Activated T-helper 17 cell treated with anti-CD3 and anti-CD28 coated beads, Interleukin-2, amount 50 U/mL, for 72 hours (primary cell): Measurements from ENCODE around the gene HOXB4. TPM values are rescaled to one million over a fixed set of nuclear protein-coding genes. Genes with fewer than 3 reads are reported as not detected.

Experiments
- ATAC-seq: fragments of 150-1000 bp; cut with Tn5 transposase; replicated peaks from 2 replicates; pipeline ENCODE4 v1.10.0; 2021; ENCODE audit warnings: mild to moderate bottlenecking, moderate library complexity
- H3K27ac Mint-ChIP-seq: one replicate; pipeline ENCODE4 v1.8.0; 2022; ENCODE audit warnings: mixed read lengths
- H3K27me3 Mint-ChIP-seq: one replicate; pipeline ENCODE4 v1.8.0; 2022; ENCODE audit warnings: mixed read lengths
- H3K36me3 Mint-ChIP-seq: one replicate; pipeline ENCODE4 v1.8.0; 2022; ENCODE audit warnings: low read depth, mild to moderate bottlenecking, mixed read lengths
- H3K4me1 Mint-ChIP-seq: one replicate; pipeline ENCODE4 v1.8.0; 2022; ENCODE audit warnings: mixed read lengths
- H3K4me3 Mint-ChIP-seq: one replicate; pipeline ENCODE4 v1.8.0; 2022; ENCODE audit warnings: mild to moderate bottlenecking, mixed read lengths
- H3K9me3 Mint-ChIP-seq: one replicate; pipeline ENCODE4 v1.8.0; 2022; ENCODE audit warnings: mixed read lengths
- total RNA-seq, 2 donors: library from RNA; stranded (reverse); gene quantifications; one replicate each; pipeline ENCODE4 v1.2.3, GENCODE V29; 2022

HOXB4 gene
- 1 to 10 TPM; 2.6 to 2.8 TPM for total RNA-seq

DNA sequence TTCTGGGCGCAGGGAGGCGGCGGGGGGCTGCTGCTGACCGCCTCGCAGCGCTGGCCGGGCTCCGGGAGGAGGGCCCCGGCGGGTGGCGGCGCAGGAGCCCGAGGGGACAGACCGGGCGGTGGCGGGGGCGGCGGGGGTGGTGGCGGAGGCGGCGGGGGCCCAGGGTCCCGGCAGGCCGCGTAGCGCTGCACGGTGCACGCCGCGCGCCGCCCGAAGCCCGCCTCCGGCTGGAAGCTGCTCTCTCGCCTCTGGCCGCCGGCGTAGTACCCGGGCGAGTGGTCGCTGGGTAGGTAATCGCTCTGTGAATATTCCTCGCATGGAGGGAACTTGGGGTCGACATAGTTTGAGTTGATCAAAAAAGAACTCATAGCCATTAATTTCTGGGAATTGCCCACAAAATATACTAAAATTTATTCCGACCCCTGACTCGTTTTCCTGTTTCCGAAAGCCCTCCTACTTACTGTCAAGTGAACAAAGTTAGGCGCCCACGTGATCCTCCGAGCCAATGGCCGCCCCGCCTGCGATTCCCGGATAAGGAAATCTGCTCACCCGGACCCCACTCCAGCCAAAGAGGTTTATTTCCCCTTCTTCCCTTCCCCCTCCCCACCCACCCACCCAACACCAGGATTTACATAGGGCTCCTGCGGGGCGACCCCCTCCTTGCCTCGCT, at the start of gene HOXB4:
Gene HOXB4 (minus strand): TSS at position 405 of the 670 bp plus-strand sequence. CDS start 31 bp downstream, at position 374.
- Mint-ChIP-seq H3K27me3 (peaks cover 31% of the 10 kb centered on the region), H3K4me1 (peaks cover 9% of the 10 kb centered on the region), H3K4me3 (peak within 1 kb of the TSS; percentile 91), H3K27ac (peak within 1 kb of the TSS; percentile 84), H3K36me3 (no peaks in the 10 kb centered on the region), H3K9me3 (no peaks in the 10 kb centered on the region)
- ATAC-seq = peak; percentile 88

DNA sequence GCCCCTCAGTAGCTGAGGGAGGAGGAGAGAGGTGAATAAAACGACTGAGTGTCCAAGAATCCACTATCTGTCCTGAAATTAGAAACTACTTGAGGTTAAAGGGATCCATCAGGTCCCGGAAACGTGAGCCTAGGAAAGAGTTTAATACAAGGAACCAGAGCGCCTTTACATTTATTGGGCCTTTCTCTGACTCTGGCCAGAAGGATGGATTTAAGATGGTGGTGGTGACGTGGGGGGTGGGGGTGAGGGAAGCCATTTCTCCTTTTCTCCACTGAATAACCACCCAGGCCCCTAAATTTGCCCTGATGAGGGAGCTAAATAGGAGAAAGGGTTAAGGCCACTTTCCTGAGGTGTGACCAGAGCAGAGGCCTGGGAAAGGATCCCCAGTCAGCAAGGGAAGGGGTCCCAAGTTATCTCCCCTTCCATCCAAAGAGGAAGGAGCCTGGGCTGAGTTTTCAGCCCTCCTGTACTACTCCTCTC, 49.0 kb upstream of the HOXB4 start:
- Mint-ChIP-seq H3K27ac (peak overlapping the region; percentile 28), H3K27me3 (peaks cover 78% of the 10 kb centered on the region), H3K9me3 (no peaks in the 10 kb centered on the region), H3K36me3 (no peaks in the 10 kb centered on the region), H3K4me1 (peaks cover 9% of the 10 kb centered on the region), H3K4me3 (peak overlapping the region; percentile 79)
- ATAC-seq = no peak

DNA sequence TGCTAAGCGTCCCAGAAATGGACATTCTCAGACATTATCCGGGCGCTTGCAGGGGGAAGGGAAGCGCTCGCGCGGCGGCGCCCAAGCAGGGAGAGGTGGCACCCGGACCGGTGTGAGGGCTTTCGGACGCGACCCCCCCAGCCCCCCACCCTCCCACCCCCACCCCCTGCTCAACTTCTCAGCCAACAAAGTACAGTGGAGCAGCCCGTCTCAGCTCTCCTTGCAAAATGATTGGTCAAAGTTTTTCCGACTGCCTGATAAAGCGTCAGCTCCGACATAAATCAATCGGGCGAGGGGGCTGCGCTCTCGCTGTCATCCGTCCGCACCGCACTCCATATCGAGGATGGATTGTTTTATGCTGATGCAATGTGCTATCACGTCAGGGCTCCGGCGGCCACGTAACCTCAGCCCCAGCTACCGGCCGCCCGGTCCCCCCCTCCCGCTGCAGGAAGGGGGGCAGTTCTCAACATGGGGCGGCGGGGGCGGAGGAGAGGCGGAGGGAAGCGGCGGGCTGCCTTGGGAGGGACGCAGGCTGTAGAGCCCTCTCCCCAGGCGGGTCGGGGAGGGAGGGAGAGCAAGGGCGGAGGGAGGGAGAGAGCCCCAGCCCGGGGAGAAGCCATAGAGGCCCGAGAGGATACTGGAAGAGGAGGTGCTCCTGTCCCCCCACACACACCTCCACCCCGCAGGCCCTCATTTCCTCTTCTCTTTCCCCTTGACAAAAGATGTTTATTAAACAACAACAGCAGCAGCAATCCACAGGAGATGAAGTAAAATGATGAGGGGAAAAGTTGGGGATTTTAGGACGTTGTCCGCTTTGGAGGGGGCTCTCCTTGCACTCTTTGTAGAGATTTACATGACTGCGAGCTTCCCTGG, 48.3 kb upstream of the HOXB4 start, which contains the start of gene HOXB9:
Gene HOXB9 (minus strand): TSS at position 114 of the 873 bp plus-strand sequence. CDS start 89 bp downstream, at position 25.
- Mint-ChIP-seq H3K4me3 (peak within 1 kb of the TSS; percentile 79), H3K9me3 (no peaks in the 10 kb centered on the region), H3K27ac (peak within 1 kb of the TSS; percentile 28), H3K27me3 (peaks cover 80% of the 10 kb centered on the region), H3K36me3 (no peaks in the 10 kb centered on the region), H3K4me1 (peaks cover 9% of the 10 kb centered on the region)
- ATAC-seq = peak; percentile 66

DNA sequence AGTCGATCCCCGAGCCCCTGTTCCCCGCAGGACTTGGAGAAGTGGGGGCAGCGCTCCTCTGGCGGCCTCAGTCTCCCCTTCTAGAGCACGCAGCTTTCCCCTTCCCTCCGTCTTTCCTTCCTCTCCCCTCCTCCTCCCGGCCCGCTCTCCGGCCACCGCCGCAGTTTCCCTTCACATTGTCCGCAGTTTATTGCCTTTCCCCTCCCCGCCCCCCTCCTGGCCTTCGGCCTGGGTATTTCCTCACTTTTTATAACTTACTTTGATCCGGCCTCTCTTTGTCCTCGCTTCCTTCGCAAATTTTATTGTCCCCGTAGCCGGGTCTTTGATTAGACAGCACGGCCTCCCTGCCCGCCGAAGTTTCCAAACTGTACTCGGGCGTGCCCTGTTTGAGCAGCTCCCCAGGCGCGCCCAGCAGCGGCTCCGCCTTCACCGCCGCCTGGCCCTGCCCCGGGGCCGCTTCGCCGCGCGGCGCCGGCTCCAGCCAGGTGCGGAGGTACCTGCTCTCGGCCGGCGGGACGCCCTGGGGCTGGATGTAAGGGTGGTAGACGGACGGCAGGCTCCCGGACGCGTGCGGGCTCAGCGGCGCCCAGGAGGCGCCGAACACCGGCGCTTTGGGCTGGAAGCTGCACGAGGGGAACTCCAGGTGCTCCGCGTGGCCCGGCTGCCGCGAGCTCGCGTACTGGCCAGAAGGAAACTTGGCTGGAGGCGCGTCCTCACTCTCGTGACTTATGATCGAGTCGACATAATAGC, 47.5 kb upstream of the HOXB4 start:
- H3K4me1 Mint-ChIP-seq = peaks cover 9% of the 10 kb centered on the region
- peaks cover 81% of the 10 kb centered on the region for H3K27me3 Mint-ChIP-seq
- H3K4me3 Mint-ChIP-seq = peak overlapping the region; percentile 79
- no peaks in the 10 kb centered on the region for H3K36me3 Mint-ChIP-seq
- peak; percentile 78 for ATAC-seq
- no peaks in the 10 kb centered on the region for H3K9me3 Mint-ChIP-seq
- no peak overlapping the region for H3K27ac Mint-ChIP-seq

DNA sequence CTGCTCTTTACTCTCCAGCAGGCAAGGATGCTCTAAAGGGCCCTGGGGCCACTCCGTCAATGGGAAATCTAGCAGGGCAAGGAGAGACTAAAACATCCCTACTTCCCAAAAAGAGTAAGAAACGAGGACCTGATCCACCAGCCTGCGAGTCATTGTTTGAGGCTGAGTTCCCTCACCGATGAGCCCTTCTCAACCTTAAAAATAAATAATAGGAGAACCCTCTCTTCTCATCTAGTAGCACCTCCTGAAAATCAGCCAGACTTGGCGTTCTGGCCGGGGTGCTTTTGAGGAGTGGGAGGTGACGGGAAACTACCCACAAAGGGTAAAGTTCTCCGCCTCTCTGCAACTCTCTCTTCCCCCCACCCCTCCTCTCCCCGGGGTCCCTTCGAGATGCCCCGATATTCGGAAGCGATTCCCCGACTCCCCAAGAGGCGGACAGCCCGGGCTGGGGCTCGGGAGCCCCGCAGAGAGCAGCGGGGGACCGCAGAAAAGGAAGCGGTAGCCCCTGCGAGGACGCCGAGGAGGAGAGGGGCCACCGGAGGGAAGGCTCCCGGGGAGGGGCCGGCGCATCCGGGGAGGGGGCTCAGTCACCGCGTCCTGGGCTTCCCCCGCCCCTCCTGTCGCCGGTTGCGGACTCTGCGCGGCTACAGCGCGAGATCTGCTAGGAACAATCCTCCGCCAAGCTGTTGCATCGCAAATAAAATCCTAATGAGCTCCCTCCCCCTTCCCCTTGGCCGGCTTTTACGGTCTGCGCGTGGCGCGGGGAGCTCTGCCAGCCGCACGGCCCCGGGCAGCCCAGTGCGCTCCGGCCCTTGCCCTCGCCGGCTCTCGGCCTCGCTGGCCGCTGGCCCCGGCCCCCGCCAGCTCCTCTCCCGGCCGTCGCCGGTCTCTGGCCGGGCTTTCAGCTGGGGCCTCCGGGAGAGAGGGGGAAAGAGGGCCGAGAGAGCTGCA, 46.7 kb upstream of the HOXB4 start:
- no peak overlapping the region for H3K27ac Mint-ChIP-seq
- H3K27me3 Mint-ChIP-seq = peaks cover 76% of the 10 kb centered on the region
- no peaks in the 10 kb centered on the region for H3K9me3 Mint-ChIP-seq
- peak overlapping the region; percentile 79 for H3K4me3 Mint-ChIP-seq
- peaks cover 9% of the 10 kb centered on the region for H3K4me1 Mint-ChIP-seq
- ATAC-seq = peak; percentile 11
- no peaks in the 10 kb centered on the region for H3K36me3 Mint-ChIP-seq

DNA sequence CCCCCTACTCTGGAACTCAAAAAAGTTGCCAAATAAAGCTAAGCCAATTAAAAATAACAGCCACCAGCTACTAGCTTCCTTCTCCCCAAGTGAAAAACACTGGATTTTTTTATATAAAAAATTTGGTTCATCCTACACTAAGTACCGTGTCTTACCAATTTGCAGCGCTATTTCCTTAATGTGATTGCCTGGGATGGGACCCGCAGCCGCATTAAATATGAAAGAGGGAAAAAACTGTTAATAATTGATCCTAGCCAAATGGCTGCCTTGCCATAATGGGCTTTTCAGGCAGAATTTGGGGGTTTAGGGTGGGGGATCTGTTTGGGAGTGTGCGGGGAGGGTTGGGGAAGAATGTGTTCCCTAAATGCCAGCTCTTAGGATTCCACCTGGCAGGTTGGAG, 46.0 kb upstream of the HOXB4 start:
- Mint-ChIP-seq H3K4me1 (peaks cover 9% of the 10 kb centered on the region), H3K9me3 (no peaks in the 10 kb centered on the region), H3K36me3 (no peaks in the 10 kb centered on the region), H3K27ac (no peak overlapping the region), H3K27me3 (peaks cover 74% of the 10 kb centered on the region), H3K4me3 (peak overlapping the region; percentile 42)
- no peak for ATAC-seq

DNA sequence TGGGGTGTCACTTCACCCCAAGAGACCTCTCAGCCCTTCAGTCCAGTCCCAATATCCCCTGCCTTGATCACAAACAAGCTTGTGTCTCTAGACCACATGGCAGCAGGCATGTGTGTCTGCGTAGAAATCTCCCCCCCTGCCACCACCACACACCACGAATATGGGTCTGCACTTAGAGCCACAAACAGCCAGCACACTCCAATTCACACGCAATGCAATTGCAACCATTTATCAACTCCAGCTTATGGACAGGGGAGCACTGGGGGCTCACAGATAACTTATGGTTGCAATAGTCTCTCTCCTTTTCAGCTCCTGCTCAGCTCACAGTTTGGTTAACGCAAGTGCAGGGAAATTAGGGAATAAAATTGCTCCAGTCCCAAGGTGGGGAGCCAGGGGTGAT, 45.4 kb upstream of the HOXB4 start:
- Mint-ChIP-seq H3K36me3 (no peaks in the 10 kb centered on the region), H3K4me3 (no peak overlapping the region), H3K9me3 (no peaks in the 10 kb centered on the region), H3K27me3 (peaks cover 76% of the 10 kb centered on the region), H3K27ac (no peak overlapping the region), H3K4me1 (peaks cover 9% of the 10 kb centered on the region)
- no peak for ATAC-seq

DNA sequence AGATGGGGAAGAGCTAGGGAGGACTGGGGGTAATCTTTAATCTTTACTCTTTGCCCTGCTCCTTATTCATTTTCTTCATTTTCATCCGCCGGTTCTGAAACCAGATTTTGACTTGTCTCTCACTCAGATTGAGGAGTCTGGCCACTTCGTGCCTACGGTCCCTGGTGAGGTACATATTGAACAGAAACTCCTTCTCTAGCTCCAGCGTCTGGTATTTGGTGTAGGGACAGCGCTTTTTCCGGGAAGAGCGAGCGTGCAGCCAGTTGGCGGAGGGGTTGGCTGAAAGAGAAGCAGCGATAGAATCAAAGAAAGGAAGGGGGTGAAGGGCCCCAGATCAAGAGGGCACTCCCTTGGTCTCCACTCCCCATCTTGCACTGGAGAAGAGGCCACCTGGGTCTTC, 44.7 kb upstream of the HOXB4 start:
- Mint-ChIP-seq H3K27ac (no peak overlapping the region), H3K9me3 (no peaks in the 10 kb centered on the region), H3K36me3 (no peaks in the 10 kb centered on the region), H3K27me3 (peaks cover 74% of the 10 kb centered on the region), H3K4me1 (peaks cover 12% of the 10 kb centered on the region), H3K4me3 (no peak overlapping the region)
- ATAC-seq = no peak

DNA sequence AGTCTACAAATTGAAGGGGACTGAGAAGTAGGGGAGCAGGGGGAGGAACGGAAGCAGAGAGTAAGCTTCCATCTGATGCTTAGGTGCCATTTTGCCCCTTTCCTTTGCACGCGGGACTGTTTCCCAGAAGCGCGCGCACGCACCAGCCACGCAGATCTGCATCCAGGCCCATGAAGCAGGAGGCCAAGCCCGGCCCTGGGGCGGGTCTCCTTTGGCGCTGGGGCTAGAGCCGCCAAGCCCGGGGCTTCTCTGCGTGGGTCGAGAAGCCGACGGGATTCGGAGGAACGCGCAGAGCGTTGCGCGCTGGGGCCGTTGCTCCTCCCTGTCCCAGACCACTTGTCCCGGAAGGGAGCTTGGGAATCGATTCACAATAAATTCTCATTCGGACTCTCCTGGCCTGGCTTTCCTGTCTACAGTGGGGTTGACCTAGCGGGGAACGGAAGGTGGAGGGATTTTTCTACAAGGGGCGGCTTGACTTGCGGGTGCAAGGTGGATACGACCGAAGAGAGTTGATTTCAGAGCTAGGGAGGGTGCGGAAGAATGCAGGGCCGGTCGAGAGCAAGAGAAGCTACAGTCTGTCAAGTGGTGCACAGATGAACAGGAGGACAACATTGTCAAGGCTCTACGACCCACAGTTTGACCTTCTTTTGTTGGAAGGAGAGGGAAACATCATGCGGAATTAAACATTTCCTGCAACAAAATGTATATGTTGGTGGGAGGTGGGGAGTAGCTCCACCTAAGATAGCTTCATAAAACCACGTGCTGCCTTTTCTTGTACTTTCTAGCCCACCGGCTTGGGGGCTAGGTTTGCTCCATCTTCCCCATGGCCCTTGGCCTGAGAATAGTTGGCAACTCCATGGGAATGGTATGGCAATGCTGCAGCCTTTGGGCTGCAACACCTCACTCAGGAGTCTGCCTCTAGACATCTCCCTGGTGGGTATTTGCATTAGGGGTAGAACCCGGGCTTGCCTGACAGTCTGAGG, 43.6 kb upstream of the HOXB4 start:
- peaks cover 14% of the 10 kb centered on the region for H3K4me1 Mint-ChIP-seq
- no peak overlapping the region for H3K27ac Mint-ChIP-seq
- no peaks in the 10 kb centered on the region for H3K9me3 Mint-ChIP-seq
- H3K4me3 Mint-ChIP-seq = no peak overlapping the region
- H3K27me3 Mint-ChIP-seq = peaks cover 72% of the 10 kb centered on the region
- peaks cover 6% of the 10 kb centered on the region for H3K36me3 Mint-ChIP-seq
- no peak for ATAC-seq

DNA sequence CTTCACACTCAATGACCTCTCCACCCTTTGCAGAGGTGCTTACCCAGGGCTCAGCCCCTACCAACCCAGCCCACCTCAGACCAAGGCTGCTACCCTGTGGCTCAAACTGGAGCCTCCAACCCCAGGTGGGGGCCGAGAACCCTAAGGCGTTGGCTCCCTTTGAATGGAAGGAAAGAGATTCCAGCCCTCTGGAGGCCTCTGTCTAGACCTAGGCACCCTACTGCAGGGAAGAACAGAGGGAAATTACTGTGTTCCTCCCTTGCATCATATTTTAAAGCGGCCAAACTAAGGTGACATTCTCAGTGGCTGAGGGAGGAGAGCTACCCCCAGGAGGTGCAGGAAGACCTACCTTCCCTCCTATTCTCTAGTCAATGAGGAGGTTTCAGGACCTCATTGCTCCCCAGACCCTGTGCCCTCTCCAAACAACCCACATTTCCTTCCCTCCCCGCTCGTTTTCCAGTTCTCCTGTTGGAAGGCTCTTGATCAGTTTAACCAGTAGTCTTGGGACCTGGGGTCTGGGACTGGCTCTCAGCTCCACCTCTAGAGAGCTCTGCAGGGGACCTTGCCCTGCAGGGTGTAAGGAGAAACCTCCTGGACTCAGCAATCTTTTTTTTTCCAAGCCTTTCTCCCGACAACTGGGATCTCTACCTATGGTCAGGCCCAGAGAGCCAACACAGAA, 42.5 kb upstream of the HOXB4 start:
- Mint-ChIP-seq H3K27me3 (peaks cover 76% of the 10 kb centered on the region), H3K27ac (no peak overlapping the region), H3K9me3 (no peaks in the 10 kb centered on the region), H3K4me3 (no peak overlapping the region), H3K4me1 (peaks cover 9% of the 10 kb centered on the region), H3K36me3 (peaks cover 6% of the 10 kb centered on the region)
- ATAC-seq = no peak

DNA sequence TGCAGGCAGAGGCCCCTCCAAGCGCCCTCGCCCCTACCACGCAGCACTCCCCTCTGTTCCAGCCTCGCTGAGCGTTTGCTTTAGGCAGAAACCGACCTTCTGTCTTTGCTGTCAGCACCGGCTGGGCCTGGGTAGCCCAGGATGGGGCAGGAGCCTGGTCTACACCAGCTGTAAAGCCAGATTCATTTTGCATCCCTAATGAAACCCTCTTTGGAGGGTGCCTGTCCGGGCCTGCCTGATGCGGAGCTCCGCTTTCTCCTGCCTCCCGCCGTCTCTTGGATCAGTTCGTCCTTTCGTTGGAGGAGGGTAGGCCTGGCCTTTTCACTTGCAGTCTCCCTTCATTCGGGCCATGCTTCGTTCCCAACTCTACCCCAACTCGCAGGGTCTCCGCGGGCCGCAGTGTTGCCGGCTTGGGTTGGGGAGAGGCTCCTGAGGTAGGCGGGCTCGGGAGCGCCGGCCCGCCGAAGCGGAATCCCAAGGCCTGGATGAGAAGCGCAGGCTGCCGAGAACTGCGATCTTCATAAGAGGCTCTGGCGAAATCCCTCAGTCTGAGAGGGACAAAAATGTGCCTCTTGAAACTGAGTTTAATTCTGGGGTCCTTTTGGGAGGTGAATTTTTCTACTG, 41.8 kb upstream of the HOXB4 start:
- no peak for ATAC-seq
- Mint-ChIP-seq H3K4me3 (no peak overlapping the region), H3K36me3 (peaks cover 6% of the 10 kb centered on the region), H3K4me1 (peaks cover 12% of the 10 kb centered on the region), H3K27ac (no peak overlapping the region), H3K9me3 (no peaks in the 10 kb centered on the region), H3K27me3 (peaks cover 79% of the 10 kb centered on the region)
